GM12872 (cell line): ENCODE results near the gene GOT2.

ENCODE experiments used
- CTCF ChIP-seq: IDR thresholded peaks from 3 replicates; pipeline ENCODE4 v1.5.1; 2011; ENCODE audit warnings: low read depth, mild to moderate bottlenecking, low read length, moderate library complexity; ENCODE audit not compliant: insufficient read depth

The GOT2 gene

GRCh38 chr16:58744497-58744896 is 10.4 kb upstream of the GOT2 start:
- TF ChIP-seq CTCF: no peak

GRCh38 chr16:58741976-58742375 is 7.9 kb upstream of the GOT2 start:
- no peak for TF ChIP-seq CTCF

GRCh38 chr16:58741166-58741565 is 7.0 kb upstream of the GOT2 start:
- TF ChIP-seq CTCF: no peak

- TF ChIP-seq CTCF: no peak
Measured at GRCh38 chr16:58738672-58739296, 4.7 kb upstream of the GOT2 start.

- no peak for TF ChIP-seq CTCF
Measured at GRCh38 chr16:58734459-58734787, 307 bp upstream of the GOT2 start.

GRCh38 chr16:58733248-58733670 is 857 bp downstream of the GOT2 start:
- no peak for TF ChIP-seq CTCF

- no peak for TF ChIP-seq CTCF
Measured at GRCh38 chr16:58732545-58733247, 1.4 kb downstream of the GOT2 start.
